GM21825 (cell line): Measurements from ENCODE around the gene NPC1.

ENCODE experiments used
- ATAC-seq: cut with Tn5 transposase; IDR thresholded peaks from one replicate; pipeline ENCODE4 v1.9.1; 2021; ENCODE audit warnings: mild to moderate bottlenecking, moderate library complexity; ENCODE audit not compliant: unreplicated experiment

NPC1 gene

DNA sequence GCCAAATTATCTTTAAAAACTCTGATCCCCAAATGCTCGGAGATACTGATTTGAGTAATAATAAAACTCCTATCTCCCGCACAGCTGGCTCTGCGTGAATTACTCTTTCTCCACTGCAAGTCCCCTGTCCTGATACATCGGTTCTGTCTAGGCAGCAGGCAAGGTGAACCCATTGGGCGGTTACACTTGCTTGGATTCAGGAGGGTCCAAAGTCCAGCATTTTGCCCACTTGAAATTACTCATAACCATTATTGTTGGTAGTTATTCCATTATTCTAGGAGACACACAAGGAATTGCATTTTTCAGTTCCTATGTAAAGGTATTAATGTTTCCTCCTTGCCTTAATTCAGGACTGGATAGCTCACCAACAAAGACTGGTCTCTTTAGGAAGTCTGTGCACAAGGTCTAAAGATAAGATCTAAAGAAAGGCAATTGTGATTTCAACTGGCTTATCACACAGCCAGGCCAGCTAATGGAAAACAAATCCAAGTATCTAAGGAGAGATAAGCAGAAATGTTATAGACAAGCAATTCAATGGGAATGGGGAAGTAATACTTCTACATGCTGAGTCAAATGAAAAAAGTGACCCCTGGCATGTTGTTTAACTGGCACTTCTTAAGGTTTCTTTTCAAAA, 23.2 kb upstream of the NPC1 start:
- no peak for ATAC-seq

DNA sequence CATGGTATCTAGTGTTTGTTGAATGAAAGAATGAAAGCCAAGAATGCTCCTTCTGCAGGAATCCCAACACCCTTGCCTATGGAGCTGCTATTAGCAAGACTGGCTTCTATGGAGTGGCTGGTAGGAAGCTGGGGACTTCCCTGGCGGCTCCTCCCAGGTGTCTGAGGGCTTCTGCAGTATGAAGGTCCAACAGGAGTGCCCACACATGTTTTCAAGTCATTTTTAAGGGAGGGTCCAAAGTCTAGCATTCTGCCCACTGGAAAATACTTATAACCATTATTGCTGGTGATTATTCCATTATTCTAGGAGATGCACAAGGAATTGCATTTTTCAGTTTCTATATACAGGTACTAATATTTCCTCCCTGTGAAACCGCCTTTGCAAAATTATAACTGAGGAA, 21.9 kb upstream of the NPC1 start:
- ATAC-seq, result no peak

DNA sequence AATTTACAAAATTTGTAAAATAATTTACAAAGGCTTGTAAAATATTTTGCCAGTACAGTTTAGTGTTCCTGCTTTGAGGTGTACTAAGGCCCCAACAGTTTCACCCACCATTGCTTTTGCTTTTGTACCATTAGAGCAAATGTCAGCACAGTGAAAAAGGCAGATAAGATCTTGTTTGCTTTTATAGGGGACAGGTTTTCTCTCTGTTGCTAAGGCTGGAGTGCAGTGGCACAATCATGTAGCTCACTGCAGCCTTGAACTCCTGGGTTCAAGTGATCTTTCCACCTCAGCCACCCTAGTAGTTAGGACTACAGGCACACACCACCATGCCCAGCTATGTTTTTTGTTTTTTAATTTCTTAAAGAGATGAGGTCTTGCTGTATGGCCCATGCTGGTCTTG, 19.6 kb upstream of the NPC1 start:
- ATAC-seq, result no peak

DNA sequence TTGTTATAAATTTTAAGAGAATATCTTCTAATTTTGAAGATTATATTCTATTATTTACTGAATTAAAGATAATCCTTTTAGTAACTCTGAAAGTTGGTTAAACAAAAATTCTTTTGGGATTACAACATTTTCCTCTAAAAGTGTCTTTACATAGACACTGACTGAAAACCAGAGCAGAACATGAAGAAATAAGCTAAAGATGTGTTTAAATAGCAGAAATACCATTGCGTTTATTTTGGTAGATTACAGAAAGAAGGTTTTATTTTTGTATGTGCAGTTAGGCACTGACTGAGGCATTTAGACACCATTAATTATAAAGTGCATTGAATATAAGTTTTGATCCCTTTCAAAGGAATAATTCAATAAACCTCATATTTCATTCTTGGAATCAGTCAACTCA, 13.5 kb upstream of the NPC1 start:
- no peak for ATAC-seq

DNA sequence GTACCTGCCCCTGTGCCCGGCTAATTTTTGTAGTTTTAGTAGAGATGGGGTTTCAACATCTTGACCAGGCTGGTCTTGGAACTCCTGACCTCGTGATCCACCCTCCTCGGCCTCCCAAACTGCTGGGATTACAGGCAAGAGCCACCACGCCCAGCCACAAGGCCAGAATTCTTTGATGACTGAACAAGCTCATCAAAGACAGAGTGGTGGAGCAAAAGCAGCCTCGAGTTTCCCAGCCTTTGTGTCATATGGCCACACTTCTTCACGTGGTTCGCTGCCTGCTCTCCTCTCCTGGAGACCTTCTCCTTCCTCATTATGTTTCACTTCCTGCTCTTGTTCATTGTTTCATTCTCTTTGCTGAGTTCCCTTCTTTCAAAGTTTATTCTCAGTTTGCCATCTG, 9.9 kb upstream of the NPC1 start:
- ATAC-seq, result no peak

DNA sequence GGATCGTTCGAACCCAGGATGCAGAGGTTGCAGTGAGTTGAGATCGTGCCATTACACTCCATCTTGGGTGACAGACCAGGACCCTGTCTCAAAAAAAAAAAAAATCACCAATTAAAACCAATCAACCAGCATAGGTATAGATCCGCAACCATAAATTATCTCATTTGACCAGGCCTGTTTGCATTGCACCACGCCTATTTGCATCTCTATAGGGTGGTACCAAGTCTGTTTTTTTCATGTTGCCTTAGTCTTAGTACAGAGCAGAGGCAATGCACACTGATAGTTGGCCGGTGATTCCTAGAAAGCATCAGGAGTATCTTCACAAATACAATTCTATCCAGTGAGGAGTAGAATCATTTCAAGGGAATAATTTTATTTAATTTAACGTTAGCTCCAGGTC, 9.3 kb upstream of the NPC1 start:
- no peak for ATAC-seq

DNA sequence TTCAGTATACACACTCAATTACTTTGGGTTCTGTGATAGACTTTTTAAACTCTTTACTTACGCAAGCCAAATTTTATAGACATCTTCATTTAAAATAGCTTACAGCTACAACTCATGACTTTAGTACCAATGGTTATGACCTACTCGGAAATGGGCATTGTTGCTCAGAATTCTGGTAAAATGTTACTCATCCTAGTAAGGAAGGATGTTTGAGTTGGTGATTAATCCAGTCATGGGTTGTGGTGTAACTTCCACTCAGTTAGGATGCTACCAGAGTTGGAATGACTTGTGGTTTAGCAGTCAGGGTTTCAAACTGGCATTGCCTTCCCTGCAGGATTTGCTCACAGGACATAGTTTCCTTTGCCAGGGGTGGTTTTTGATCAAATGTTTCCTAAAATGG, 7.4 kb upstream of the NPC1 start:
- no peak for ATAC-seq

DNA sequence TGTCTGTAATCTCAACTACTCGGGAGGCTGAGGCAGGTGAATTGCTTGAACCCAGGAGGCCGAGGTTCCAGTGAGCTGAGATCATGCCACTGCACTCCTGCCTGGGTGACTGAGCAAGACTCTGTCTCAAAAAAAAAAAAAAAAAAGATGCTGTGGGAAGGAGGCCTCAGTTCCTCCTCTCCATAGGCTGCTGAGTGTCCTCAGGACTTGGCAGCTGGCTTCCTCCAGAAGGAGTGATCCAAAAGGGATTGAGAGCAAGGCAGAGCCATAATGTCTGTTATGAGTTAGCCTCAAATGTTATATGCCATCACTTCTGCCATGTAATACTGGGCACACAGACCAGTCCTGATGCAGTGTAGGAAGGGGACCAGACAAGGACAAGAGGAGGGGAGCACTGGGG, 6.6 kb upstream of the NPC1 start:
- ATAC-seq, result no peak

DNA sequence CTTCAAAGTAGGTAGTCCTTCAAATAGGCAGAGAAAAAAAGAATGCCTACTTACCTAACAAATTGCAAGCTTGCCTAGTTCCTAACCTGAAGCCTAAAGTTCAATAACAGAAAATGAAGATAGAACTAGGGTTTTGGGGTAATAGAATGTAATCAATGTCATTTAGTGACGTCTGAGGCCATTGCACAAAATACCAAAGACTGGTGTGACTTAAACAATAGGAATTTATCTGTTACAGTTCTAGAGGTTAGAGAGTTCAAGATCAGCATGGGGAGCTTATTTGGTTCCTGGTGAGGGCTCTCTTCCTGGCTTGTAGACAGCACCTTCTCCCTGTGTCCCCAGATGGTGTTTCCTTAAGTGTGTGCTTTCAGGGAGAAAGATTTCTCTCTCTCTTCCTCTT, 4.7 kb upstream of the NPC1 start:
- ATAC-seq, result no peak

DNA sequence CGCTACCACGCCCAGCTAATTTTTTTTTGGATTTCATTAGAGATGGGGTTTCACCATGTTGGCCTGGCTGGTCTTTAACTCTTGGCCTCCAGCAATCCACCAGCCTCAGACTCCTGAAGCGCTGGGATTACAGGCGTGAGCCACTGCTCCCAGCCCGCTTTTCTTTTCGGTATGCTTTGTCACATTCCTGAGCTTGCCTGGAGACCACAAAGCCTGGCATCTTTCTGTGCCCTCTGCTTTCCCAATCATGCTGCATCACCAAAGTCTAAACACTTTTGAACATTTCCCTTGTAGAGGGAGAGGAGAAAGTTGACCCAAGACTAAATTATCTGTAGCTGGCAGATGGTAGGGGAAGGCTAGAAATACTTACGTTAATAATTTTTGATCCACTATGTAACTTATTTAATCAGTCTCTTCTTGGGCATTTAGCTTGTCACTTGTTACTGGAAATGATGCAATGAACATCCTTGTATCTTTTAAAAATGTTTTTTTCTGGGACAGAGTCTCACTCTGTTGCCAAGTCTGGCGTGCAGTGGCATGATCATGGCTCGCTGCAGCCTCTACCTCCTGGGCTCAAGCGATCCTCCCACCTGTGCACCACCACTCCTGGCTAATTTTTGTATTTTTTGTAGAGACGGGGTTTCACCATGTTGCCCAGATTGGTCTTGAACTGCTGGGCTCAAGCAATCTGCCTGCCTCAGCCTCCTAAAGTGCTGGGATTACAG, 2.7 kb upstream of the NPC1 start:
- ATAC-seq, result no peak

DNA sequence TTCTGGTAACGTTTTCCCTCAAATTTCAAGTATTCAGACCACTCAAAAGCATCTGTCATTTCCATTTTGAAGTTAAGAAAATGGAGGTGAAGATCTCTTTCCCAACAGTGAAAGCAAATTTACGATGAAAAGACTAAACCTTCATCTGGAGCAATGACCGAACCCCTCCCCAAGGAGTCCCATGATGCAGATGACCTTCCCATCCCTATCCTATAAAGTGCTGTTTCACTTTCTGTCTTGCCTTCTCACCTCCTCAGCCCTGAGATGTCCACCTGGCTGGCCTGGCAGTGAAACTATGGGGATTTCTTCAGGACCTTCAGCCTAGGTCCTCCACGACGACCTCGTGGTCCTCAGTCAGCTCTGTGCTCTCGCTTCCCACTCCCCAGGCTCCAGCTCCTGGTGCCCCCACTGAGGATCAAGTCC, 925 bp upstream of the NPC1 start:
- ATAC-seq, result no peak

DNA sequence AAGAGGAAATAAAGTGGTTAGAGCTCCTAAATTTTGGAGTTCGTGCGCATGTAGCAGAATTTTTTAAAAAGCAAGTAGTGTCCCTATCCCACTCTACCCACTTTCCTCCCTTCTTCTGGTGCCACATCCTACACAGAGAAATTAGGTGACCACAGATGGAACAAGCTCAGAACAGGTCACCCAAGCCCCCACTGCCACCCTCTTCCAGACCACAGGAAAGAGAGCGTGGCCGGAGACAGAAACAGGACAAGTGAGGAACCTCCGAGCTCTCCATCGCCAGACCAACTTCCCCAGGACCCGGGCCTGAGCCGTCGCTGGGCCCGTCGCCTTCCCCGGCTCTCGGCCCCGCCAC, 433 bp downstream of the NPC1 start:
- no peak for ATAC-seq

DNA sequence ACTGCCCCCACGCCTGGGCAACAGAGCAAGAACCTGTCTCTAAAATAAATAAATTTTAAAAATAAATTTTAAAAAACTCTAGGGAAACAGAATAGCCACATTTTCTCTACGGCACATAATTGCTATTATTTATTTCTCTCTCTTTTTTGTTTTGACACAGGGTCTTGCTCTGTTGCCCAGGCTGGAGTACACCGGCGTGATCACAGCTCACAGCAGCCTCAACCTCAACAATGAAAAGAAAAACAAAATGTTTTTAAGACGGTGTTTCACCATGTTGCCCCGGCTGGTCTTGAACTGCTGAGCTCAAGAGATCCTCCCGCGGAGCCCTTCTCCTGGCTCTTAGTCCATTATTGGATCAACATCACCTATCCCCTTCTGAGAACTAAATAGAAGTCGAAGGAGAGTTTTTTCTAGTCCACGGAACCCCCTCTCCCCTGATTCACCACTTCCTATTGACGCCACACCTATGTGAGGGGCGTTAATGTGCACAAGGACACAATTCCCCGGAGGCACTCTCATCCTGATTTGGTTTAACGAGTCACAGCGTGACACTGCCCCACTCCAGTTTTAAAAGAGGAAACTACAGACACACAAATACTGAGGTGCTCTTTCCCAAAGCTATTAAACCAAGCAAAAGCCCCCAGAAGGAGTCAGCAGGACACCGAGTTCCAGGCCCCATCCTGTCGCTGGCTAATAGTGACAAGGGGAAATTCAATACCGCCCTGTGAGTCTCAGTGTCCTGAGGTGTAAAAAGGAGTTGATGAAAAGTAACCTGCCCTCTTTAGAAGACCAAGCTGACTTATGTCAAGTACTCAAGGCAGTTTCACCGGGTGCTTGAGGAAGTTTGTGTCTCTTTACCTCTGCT, 1.1 kb downstream of the NPC1 start:
- ATAC-seq, result no peak

DNA sequence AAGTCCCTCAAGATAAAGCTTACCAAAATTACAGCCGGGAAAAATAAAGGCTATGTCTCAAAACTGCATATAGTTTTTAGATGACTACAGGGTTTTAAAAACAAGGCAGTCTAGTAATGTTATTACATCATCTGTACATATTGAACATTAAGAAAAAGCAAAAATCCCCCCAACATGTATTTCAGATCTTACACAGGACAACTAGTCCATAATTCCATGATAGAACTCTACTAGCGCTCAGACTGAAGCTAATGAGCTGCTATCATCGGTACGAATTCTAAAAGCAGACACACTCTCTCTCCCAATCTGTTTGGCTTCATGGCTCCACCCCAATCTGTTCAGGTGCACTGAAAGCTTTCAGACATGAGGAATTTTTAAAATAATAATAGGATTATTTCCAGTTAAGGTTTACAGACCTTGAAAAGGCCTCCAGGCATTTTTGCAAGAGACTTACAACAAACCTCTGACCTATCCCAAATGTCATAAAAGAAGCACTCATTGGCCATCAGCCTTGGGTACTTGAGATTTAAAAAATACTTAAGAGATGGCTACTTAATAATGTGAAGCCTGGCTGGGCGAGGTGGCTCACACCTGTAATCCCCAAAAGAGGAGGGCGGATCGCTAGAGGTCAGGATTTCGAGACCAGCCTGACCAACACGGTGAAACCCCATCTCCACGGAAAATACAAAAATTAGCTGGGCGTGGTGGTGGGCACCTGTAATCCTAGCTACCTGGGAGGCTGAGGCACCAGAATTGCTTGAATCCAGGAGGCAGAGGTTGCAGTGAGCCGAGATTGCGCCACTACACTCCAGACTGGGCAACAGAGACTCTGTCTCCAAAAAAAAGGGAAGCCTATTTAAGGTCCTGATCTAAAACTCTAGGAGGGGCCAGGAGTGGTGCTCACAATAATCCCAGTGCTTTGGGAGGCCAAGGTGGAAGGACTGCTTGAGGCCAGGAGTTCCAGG, 2.0 kb downstream of the NPC1 start:
- ATAC-seq, result no peak

DNA sequence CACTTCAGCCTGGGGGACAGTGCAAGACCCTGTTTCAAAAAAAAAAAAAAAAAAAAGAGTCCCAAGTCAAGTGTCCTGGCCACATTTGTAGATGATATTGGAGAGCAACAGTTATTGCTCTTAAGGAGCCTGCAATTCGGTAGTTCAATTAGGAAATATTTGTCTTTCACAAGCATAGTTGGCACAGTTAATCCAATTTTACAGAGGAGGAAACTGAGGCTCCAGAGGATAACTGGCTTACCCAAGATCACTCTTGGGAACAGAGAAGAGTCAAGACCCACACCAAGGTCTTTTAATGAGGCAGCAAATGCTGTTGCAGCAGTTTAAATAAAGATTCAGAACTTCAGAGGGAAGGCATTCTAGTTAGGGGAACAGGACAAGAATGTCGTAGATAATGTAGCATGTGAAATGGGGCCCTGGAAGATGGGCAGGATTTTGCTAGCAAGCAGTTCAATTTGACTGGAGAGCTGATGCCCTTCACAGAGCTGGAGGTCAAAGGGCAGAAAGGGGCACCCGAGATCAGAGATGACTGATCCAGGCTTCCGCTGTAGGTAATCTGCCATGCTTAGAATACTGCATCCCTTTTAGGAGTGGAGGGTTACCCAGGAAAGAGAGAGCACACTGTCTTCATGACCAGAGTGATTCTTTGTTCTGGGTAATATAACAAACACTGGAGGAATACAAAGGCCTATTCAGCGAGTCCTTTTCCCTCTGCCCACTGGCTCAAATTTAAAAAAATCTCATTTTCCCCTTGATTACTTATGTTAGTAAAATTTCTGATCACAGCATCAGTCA, 3.0 kb downstream of the NPC1 start:
- ATAC-seq, result no peak

DNA sequence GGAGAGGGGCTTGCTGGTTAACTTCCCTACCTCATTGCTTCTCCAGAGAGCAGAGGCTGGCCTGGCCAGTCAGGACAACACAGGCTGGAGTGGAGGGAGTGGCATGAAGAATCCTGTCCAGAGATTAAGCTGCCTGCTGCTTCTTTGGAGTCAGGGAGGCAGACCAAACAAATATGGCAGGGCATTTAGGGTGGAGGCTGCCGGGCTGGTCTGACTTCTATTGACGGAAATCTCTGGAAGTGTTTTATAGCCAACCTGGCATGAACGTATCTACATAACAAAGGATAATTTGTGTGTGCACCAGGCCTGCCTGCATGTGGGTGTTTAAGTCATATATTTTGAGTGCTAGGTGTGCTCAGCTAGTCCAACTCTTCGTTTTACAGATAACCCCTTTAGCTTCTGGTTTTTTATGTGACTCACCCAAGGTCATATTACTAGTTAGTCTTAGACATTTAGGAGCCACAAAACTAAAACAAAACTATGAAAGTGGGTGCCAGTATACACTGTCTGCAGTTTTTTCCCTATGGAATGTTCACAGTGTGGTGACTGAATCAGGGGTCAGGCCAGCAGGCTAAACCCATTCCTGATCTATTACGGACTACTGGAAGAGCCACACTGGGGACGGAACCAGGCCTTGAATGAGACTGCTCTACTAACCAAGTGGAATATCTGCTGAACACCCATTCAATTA, 5.5 kb downstream of the NPC1 start:
- ATAC-seq, result no peak

DNA sequence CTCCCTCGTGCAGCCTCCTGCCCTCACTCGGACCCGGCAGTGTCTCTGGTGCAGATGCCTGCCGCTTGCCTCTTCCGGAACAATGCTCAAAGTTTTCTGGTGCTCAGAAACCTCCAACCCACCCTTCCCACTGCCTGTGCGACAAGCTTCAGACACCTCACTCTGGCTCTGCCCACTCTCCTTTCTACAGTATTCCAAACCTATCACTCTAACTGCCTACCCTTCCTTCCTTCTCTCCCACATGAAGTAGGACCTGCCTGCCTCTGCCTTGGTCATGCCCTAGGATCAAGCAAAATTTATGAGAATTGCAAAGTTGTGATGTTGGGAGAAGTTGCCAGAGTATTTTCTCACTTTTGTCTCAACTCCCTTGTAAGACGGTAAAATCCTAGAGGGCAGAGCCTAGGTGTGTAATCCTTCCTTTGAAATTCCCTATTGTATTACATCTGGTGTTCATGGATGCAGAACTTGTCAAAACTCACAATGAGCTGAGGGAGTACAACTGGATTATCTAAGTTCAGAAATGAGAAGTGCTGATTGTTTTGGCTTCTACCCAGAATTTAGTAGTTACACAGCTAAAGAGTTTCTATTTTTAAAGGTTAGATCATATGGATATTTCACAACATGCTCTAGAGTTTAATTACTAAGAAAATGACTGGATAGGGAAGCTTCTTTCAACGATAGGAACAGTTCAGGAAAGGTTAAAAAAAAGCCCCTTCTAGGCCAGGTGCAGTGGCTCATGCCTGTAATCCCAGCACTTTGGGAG, 7.2 kb downstream of the NPC1 start:
- ATAC-seq, result no peak

DNA sequence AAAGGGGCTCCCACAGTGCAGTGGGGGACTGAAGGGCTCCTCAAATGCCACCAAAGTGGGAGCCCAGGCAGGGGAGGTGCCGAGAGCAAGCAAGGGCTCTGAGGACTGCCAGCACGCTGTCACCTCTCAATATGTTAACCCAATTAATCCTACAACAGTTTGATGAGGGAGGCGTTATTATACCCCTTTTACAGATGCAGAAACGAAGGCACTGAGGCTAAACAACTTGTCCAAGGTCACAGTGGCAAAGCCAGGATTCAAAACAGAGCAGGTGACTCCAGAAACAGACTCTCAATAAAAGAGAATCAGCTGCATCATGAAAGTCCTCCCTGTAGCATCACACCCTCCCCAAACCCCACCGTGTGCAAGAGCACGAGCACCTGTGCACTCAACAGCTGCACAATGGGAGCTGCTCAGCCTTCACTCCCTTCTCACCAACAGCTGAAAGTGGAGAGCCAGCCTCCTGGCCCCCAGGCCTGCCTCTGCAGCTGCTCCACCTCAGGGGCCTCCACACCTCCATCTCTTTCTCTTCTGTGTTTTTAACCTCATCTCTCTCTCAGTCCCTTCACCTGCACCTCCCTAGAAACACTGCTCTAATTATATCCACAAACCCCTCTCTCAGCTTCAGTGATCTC, 8.1 kb downstream of the NPC1 start:
- no peak for ATAC-seq
